NB4 (cell line): ENCODE measurements around the gene FBXW10.
"Not testable (repeated sequence)": the region's sequence is repeated elsewhere in the genome, so short reads cannot be mapped to it uniquely, and the experiment has no call there.

Experiments used
- MYC ChIP-seq: IDR thresholded peaks from 2 replicates; pipeline ENCODE4 v1.6.1; 2011; ENCODE audit warnings: low read depth, low read length
- TF ChIP-seq, protein P1 (sequence below): IDR thresholded peaks from one replicate; pipeline ENCODE4 v1.5.1; 2012; ENCODE audit warnings: low read depth, low read length

DNA sequence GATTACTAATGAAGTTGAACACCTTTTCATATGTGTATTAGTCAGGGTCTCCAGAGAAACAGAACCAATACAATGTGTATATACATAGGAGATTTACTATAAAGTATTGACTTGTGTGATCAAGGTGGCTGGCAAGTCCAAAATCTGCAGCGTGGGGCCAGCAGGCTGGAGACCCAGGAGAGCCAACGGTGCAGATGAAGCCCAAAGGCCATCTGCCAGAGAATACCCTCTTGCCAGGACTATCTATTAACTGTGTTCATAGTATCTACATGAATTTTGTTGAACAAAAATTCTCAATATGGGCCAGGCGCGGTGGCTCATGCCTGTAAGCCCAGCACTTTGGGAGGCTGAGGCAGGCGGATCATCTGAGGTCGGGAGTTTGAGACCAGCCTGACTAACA lies 16.4 kb downstream of the FBXW10 start:
- TF ChIP-seq, protein P1, sequence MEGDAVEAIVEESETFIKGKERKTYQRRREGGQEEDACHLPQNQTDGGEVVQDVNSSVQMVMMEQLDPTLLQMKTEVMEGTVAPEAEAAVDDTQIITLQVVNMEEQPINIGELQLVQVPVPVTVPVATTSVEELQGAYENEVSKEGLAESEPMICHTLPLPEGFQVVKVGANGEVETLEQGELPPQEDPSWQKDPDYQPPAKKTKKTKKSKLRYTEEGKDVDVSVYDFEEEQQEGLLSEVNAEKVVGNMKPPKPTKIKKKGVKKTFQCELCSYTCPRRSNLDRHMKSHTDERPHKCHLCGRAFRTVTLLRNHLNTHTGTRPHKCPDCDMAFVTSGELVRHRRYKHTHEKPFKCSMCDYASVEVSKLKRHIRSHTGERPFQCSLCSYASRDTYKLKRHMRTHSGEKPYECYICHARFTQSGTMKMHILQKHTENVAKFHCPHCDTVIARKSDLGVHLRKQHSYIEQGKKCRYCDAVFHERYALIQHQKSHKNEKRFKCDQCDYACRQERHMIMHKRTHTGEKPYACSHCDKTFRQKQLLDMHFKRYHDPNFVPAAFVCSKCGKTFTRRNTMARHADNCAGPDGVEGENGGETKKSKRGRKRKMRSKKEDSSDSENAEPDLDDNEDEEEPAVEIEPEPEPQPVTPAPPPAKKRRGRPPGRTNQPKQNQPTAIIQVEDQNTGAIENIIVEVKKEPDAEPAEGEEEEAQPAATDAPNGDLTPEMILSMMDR: not testable (repeated sequence)
- TF ChIP-seq MYC: not testable (repeated sequence)
